ENCODE results near the gene RD3L. TPM values are rescaled to one million over a fixed set of nuclear protein-coding genes. Genes with fewer than 3 reads are reported as not detected.

RD3L gene
- total RNA-seq, 1 donor from 2014 or later = not detected

DNA sequence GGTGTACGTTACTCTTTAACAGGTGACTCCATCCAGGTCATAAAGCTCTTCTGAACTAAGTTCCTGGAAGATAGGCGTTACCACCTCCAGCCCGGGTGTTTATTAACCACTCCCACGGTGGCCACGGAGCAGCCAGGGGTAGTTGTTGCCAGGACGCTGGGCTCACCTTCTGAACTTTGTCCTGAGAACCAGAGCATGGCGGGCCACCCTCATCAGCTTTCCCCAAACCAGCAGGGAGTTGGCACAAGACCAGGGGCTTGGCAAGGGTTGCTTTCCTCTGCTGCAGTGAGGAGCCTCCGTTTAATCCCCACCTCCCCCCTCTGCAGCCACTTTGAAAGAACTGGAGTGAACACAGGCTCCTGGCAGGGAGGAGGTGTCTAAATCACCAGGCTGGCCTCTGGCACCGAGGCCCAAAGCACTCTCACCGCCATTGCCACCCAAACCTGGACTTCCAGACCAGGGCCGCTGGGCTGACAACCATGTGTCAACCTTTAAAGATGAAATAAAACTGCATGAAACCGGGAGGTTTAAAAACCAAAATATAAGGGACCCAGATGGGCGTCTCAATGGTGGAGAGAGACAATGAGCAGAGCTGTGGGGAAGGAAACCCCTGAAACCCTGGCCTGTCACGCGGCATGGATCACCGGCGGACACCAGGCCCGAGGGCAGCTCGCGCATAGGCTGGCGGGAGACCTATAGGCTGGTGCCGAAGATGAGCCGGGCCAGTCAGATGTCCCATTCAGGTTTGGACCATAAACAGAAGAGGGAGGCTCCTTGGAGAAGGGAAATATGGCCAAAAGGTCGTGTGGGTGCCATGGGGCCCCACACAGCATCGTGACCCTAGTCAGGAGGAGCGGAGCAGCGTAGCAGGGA lies 45.0 kb downstream of the RD3L start:
- H3K4me3 ChIP-seq (ENCODE audit: low read depth, low read length) = no peak overlapping the region
- TF ChIP-seq, protein P1, sequence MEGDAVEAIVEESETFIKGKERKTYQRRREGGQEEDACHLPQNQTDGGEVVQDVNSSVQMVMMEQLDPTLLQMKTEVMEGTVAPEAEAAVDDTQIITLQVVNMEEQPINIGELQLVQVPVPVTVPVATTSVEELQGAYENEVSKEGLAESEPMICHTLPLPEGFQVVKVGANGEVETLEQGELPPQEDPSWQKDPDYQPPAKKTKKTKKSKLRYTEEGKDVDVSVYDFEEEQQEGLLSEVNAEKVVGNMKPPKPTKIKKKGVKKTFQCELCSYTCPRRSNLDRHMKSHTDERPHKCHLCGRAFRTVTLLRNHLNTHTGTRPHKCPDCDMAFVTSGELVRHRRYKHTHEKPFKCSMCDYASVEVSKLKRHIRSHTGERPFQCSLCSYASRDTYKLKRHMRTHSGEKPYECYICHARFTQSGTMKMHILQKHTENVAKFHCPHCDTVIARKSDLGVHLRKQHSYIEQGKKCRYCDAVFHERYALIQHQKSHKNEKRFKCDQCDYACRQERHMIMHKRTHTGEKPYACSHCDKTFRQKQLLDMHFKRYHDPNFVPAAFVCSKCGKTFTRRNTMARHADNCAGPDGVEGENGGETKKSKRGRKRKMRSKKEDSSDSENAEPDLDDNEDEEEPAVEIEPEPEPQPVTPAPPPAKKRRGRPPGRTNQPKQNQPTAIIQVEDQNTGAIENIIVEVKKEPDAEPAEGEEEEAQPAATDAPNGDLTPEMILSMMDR (conservative IDR thresholded peaks at IDR 0.05; ENCODE audit: low read depth, low read length) = no peak
- peak; percentile 73 for DNase-seq (ENCODE audit: low read depth)

DNA sequence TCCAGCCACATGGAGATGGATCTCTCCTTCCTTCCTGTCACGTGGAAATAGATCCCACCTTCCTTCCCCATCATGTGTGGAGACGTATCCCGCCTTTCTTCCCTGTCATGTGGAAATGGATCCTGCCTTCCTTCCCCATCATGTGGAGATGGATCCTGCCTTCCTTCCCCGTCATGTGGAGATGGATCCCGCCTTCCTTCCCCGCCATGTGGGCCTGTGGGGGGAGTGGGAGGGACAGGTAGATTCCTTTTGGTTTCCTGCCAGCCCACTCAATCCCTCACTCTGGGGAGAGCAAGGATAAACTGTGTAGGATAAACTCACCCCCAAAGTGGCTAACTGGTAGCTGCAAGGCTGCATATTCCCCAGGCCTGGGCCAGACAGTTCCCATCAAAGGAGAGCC lies 45.8 kb downstream of the RD3L start:
- H3K4me3 ChIP-seq (ENCODE audit: low read depth, low read length) = no peak overlapping the region
- TF ChIP-seq, protein P1 (conservative IDR thresholded peaks at IDR 0.05; ENCODE audit: low read depth, low read length) = no peak
- DNase-seq (ENCODE audit: low read depth) = no peak

DNA sequence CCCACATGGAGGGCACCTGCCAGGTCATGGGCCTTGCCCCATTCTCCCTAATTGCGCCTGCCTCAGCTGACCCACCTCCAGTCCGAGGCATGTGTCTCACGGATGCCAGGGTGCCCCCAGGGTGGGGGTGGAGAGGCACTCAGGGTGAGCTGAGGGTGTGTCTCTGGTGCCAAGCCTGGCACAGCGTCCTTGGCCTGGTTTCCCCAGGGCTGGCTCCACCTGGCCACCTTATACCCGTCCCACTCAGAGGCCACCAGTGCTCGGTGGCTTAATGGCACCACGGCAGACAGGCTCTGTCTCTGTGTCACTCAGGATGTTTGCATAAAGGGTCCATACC lies 47.6 kb downstream of the RD3L start:
- TF ChIP-seq, protein P1 (conservative IDR thresholded peaks at IDR 0.05; ENCODE audit: low read depth, low read length) = no peak
- no peak overlapping the region for H3K4me3 ChIP-seq (ENCODE audit: low read depth, low read length)
- no peak for DNase-seq (ENCODE audit: low read depth)

DNA sequence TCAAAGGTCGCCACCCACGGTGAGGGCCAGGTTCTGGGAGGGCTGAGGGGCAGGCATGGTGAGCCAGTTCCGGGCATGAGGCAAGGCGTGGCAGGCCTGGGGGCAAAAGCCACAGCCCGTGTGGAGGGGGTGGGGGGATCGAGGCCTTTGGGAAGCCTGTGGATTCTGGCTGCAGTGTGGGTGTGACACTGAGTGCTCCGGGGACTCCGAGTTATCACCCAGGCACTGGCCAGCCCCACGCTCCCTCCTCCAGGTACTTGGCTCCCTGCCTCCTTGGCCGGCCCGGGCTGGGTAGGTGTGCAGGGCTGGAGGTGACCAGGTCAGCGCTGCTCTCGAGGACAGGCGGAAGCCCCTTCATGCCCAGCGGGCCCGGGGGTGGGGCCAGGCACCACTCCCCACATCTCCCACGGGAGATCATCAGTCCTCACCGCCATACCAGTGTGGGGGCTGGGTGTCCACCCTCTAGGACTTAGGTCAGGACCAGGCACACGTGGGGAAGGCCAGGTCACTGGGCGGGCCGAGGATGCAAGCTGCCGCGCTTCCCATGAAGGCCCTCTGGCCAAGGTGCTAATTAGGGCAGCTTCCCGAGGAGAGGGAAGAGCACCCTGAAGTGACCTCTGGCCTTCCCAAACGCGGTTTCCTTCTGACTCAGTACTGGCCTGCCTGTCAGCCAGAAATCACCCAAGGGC lies 48.2 kb downstream of the RD3L start:
- no peak for DNase-seq (ENCODE audit: low read depth)
- no peak overlapping the region for H3K4me3 ChIP-seq (ENCODE audit: low read depth, low read length)
- TF ChIP-seq, protein P1 (conservative IDR thresholded peaks at IDR 0.05; ENCODE audit: low read depth, low read length) = no peak

DNA sequence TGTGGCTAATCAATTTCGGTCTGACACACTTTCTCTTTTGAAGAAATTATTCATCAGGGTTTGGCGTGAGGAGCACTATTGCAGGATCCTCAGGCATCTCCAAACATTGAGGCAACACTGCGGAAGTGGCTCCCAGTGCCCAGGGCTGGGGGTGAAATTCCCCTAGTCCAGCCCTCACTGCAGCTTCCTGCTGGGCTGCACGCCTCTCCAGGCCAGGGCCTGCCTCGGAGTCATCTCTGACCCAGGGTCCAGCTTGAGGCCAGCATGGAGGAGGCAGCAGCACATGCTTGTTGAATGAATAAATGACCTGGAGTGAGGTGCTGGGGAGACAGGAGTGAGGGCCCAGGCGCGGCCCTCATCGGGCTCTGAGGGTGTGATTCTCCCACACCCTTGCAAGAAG lies 50.1 kb downstream of the RD3L start:
- H3K4me3 ChIP-seq (ENCODE audit: low read depth, low read length) = no peak overlapping the region
- TF ChIP-seq, protein P1 (conservative IDR thresholded peaks at IDR 0.05; ENCODE audit: low read depth, low read length) = no peak
- DNase-seq (ENCODE audit: low read depth) = no peak

DNA sequence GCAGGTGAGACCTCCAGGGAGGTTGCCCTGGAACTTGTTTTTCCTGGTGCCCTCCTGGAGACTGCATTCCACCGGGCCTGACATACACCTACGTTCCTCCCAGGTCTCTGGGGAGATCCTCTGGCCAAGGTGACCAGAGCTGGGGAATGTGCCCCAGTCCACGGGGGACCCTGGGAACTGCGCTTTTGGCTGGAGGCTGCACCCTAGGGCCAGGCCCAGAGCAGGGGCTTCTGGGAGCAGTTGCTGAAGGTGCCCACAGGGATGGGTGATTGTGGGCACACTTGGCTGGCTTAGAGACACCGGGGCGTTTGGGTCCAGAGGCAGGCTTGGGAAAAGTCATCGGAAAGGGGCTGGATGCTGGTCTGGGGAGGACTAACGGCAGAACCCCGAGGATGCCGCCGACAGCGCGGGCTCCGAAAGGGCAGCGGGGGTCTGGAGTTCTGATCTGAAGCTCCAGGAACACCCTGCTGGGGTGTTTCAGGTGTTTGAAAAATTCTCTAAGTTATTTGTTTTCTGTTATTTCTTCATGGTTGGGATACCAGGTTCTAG lies 50.6 kb downstream of the RD3L start:
- no peak overlapping the region for H3K4me3 ChIP-seq (ENCODE audit: low read depth, low read length)
- no peak for DNase-seq (ENCODE audit: low read depth)
- TF ChIP-seq, protein P1 (conservative IDR thresholded peaks at IDR 0.05; ENCODE audit: low read depth, low read length) = no peak

Data from epithelial cell of proximal tubule (primary cell).